Measurements from ENCODE around the gene VANGL2. TPM values are rescaled to one million over a fixed set of nuclear protein-coding genes. Genes with fewer than 3 reads are reported as not detected.

VANGL2 gene
- total RNA-seq, 2 donors from 2014 or later = 5.8 to 6.3 TPM

DNA sequence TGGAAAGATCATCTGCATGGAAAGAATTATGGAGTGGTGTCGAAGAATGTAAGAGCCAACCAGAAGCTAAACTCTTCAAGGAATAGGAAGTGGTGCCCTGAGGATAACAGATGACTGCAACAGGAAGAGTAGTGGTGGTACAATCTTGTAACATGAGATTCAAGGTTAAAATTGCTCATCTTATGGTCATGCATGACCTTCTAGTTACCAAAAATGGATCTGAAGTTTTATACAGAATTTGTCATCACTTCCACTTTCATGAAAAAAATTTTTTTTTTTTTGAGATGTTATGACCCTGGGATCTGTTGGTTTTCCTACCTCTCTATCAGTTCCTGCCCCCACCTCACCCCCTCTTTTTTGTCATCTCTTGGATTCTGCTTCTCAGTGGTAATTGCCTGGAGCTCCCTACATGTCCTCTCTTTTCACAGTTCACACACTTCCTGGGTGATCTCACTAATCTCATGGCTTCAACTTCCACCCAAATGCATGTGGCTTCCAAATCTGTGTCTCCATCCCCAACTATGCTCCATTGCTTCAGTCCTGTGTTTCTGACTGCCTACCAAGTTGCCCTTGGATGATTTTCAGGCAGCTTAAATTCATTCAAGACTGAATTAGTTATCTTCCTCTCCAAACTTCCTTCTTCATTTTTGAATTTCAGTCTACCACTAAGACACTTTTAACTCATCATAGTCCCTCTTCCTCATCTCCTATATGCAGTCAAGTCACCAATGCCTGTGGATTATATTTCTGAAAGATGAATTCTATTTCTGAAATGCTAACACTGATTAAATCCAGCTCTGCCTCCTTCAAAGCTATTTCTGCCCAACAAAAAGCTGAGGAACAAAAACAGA lies 74.3 kb downstream of the VANGL2 start:
- intact Hi-C loops (cut with DNase I, micrococcal nuclease) = no loop called here
- DNase-seq = no peak
- ATAC-seq = no peak

Other genes with a start within 250 kb of the VANGL2 start
- not detected for gene ATP1A4, start 249.0 kb upstream of the VANGL2 start, total RNA-seq
- gene CASQ1, start 210.0 kb upstream of the VANGL2 start, total RNA-seq = under 1 TPM in 1 of 2 donors, not detected in 1; 0.64 TPM
- gene PEA15, start 195.2 kb upstream of the VANGL2 start, total RNA-seq = 10 to 100 TPM; 26.2 to 42.4 TPM
- 10 to 100 TPM; 83.3 to 92.8 TPM for gene DCAF8, start 138.0 kb upstream of the VANGL2 start, total RNA-seq
- gene PEX19, start 115.4 kb upstream of the VANGL2 start, total RNA-seq = 10 to 100 TPM; 57.3 to 70.1 TPM
- gene COPA, start 57.3 kb upstream of the VANGL2 start, total RNA-seq = 100 to 1,000 TPM; 153 to 165 TPM
- gene NCSTN, start 57.2 kb upstream of the VANGL2 start, total RNA-seq = 100 to 1,000 TPM in 1 of 2 donors, 10 to 100 TPM in 1; 89.5 to 109 TPM
- under 1 TPM in 1 of 2 donors, not detected in 1; 0.20 TPM for gene NHLH1, start 33.5 kb upstream of the VANGL2 start, total RNA-seq
- 1 to 10 TPM in 1 of 2 donors, under 1 TPM in 1; 0.61 to 1.4 TPM for gene SLAMF6, start 122.7 kb downstream of the VANGL2 start, total RNA-seq
- 1 to 10 TPM; 2.1 to 6.2 TPM for gene CD84, start 178.9 kb downstream of the VANGL2 start, total RNA-seq
- 1 to 10 TPM in 1 of 2 donors, under 1 TPM in 1; 0.92 to 2.0 TPM for gene SLAMF1, start 246.5 kb downstream of the VANGL2 start, total RNA-seq